ENCODE results near the gene LCN9. TPM values are rescaled to one million over a fixed set of nuclear protein-coding genes. Genes with fewer than 3 reads are reported as not detected.

LCN9 gene
- total and polyA plus RNA-seq, 2 experiments from 2014 or later: not detected

GRCh38 chr9:135617538-135617900, 45.6 kb upstream of the LCN9 start:
- TF ChIP-seq ETS1 (IDR thresholded peaks at IDR 0.05): no peak
- no peaks in the 10 kb centered on the region for H3K4me1 ChIP-seq (ENCODE audit: insufficient read depth)
- peaks cover 2% of the 10 kb centered on the region for H3K27me3 Mint-ChIP-seq (ENCODE audit: insufficient read depth, low read depth, poor library complexity)
- DNase-seq (ENCODE audit: low spot score): no peak
- H4K20me1 ChIP-seq (replicated peaks; ENCODE audit: insufficient read depth): no peaks in the 10 kb centered on the region
- no peak overlapping the region for H3K4me2 ChIP-seq
- no peak overlapping the region for H3K4me3 ChIP-seq
- no peaks in the 10 kb centered on the region for H3K9me3 Mint-ChIP-seq
- no peaks in the 10 kb centered on the region for H3K27me3 ChIP-seq (ENCODE audit: insufficient read depth)
- H3K4me1 Mint-ChIP-seq: no peaks in the 10 kb centered on the region
- no peaks in the 10 kb centered on the region for H3K36me3 ChIP-seq (ENCODE audit: insufficient read depth)
- ATAC-seq: no peak
- no peaks in the 10 kb centered on the region for H3K36me3 Mint-ChIP-seq (ENCODE audit: low read depth)
- H2AFZ ChIP-seq: no peak overlapping the region
- no peak overlapping the region for H3K4me3 Mint-ChIP-seq
- no peaks in the 10 kb centered on the region for H3K9me2 ChIP-seq (ENCODE audit: insufficient read depth)
- no peak overlapping the region for H3K27ac Mint-ChIP-seq
- H3K79me2 ChIP-seq (replicated peaks; ENCODE audit: insufficient read depth): no peaks in the 10 kb centered on the region
- H3F3A ChIP-seq (replicated peaks; ENCODE audit: low read depth): no peaks in the 10 kb centered on the region
- H3K27ac ChIP-seq (ENCODE audit: low read depth): no peak overlapping the region

- DNase-seq (ENCODE audit: low spot score) (no peak), ATAC-seq (no peak)
- Mint-ChIP-seq H3K27ac (no peak overlapping the region), H3K4me1 (no peaks in the 10 kb centered on the region), H3K9me3 (no peaks in the 10 kb centered on the region), H3K36me3 (ENCODE audit: low read depth) (no peaks in the 10 kb centered on the region), H3K27me3 (ENCODE audit: insufficient read depth, low read depth, poor library complexity) (peaks cover 2% of the 10 kb centered on the region), H3K4me3 (no peak overlapping the region)
- TF ChIP-seq ZNF331 (CRISPR knock-in tag; IDR thresholded peaks at IDR 0.05; ENCODE audit: low read depth): no peak
- TF ChIP-seq CTCF (conservative IDR thresholded peaks at IDR 0.05; ENCODE audit: low read depth in 2 of 2): no peak
- no peak for TF ChIP-seq EZH2phosphoT487 (IDR thresholded peaks at IDR 0.05; ENCODE audit: unreplicated experiment)
- no peak for TF ChIP-seq POLR2AphosphoS5 (IDR thresholded peaks at IDR 0.05; ENCODE audit: low read depth)
- TF ChIP-seq NANOG (IDR thresholded peaks at IDR 0.05; ENCODE audit: borderline replicate concordance): no peak
- Histone ChIP-seq H3K4me2 (no peak overlapping the region), H3K36me3 (ENCODE audit: insufficient read depth) (no peaks in the 10 kb centered on the region), H3F3A (replicated peaks; ENCODE audit: low read depth) (no peaks in the 10 kb centered on the region), H3K79me2 (replicated peaks; ENCODE audit: insufficient read depth) (no peaks in the 10 kb centered on the region), H2AFZ (no peak overlapping the region), H3K27me3 (ENCODE audit: insufficient read depth) (no peaks in the 10 kb centered on the region), H3K27ac (ENCODE audit: low read depth) (no peak overlapping the region), H3K4me3 (no peak overlapping the region), H3K4me1 (ENCODE audit: insufficient read depth) (no peaks in the 10 kb centered on the region), H4K20me1 (replicated peaks; ENCODE audit: insufficient read depth) (no peaks in the 10 kb centered on the region), H3K9me2 (ENCODE audit: insufficient read depth) (no peaks in the 10 kb centered on the region)
Observed at GRCh38 chr9:135617991-135618411, 45.1 kb upstream of the LCN9 start.

- H3K79me2 ChIP-seq (replicated peaks; ENCODE audit: insufficient read depth): no peaks in the 10 kb centered on the region
- H3K4me3 ChIP-seq: no peak overlapping the region
- H3K36me3 ChIP-seq (ENCODE audit: insufficient read depth): no peaks in the 10 kb centered on the region
- DNase-seq (ENCODE audit: low spot score) (no peak), ATAC-seq (no peak)
- no peaks in the 10 kb centered on the region for H3K4me1 Mint-ChIP-seq
- H3K27ac Mint-ChIP-seq: no peak overlapping the region
- H3K27me3 ChIP-seq (ENCODE audit: insufficient read depth): no peaks in the 10 kb centered on the region
- H2AFZ ChIP-seq: no peak overlapping the region
- no peaks in the 10 kb centered on the region for H3K4me1 ChIP-seq (ENCODE audit: insufficient read depth)
- H3F3A ChIP-seq (replicated peaks; ENCODE audit: low read depth): no peaks in the 10 kb centered on the region
- TF ChIP-seq NANOG (IDR thresholded peaks at IDR 0.05; ENCODE audit: borderline replicate concordance): no peak
- no peak for TF ChIP-seq CTCF (conservative IDR thresholded peaks at IDR 0.05; ENCODE audit: low read depth in 2 of 2)
- H3K4me3 Mint-ChIP-seq: no peak overlapping the region
- no peaks in the 10 kb centered on the region for H4K20me1 ChIP-seq (replicated peaks; ENCODE audit: insufficient read depth)
- 0 out of 2 replicates have a peak, but pooled peaks cover under 1% of the 10 kb centered on the region for H3K9me2 ChIP-seq (ENCODE audit: insufficient read depth)
- H3K27me3 Mint-ChIP-seq (ENCODE audit: insufficient read depth, low read depth, poor library complexity): peaks cover 2% of the 10 kb centered on the region
- no peaks in the 10 kb centered on the region for H3K36me3 Mint-ChIP-seq (ENCODE audit: low read depth)
- no peak overlapping the region for H3K4me2 ChIP-seq
- no peak overlapping the region for H3K27ac ChIP-seq (ENCODE audit: low read depth)
- H3K9me3 Mint-ChIP-seq: no peaks in the 10 kb centered on the region
Observed at GRCh38 chr9:135618866-135619598, 44.1 kb upstream of the LCN9 start.
